Measurements from ENCODE around the gene PRMT7.
"Not testable (repeated sequence)": the region's sequence is repeated elsewhere in the genome, so short reads cannot be mapped to it uniquely, and the experiment has no call there.

Gene PRMT7

GRCh38 chr16:68283801-68284598 lies 26.8 kb upstream of the PRMT7 start:
- DNase-seq (ENCODE audit: extremely low read depth in 1 of 2, low read depth in 1 of 2): no peak

- no peak for DNase-seq (ENCODE audit: extremely low read depth in 1 of 2, low read depth in 1 of 2)
Observed at GRCh38 chr16:68284847-68285246, 26.0 kb upstream of the PRMT7 start.

- no peak for DNase-seq (ENCODE audit: extremely low read depth in 1 of 2, low read depth in 1 of 2)
Observed at GRCh38 chr16:68285683-68286082, 25.1 kb upstream of the PRMT7 start.

GRCh38 chr16:68286153-68287074 lies 24.4 kb upstream of the PRMT7 start:
- no peak for DNase-seq (ENCODE audit: extremely low read depth in 1 of 2, low read depth in 1 of 2)

- no peak for DNase-seq (ENCODE audit: extremely low read depth in 1 of 2, low read depth in 1 of 2)
Observed at GRCh38 chr16:68287276-68288251, 23.3 kb upstream of the PRMT7 start.

GRCh38 chr16:68288252-68288650 lies 22.6 kb upstream of the PRMT7 start:
- no peak for DNase-seq (ENCODE audit: extremely low read depth in 1 of 2, low read depth in 1 of 2)

GRCh38 chr16:68288796-68289195 lies 22.0 kb upstream of the PRMT7 start:
- DNase-seq (ENCODE audit: extremely low read depth in 1 of 2, low read depth in 1 of 2): not testable (repeated sequence)

GRCh38 chr16:68289202-68289601 lies 21.6 kb upstream of the PRMT7 start:
- no peak for DNase-seq (ENCODE audit: extremely low read depth in 1 of 2, low read depth in 1 of 2)

GRCh38 chr16:68289621-68290329 lies 21.0 kb upstream of the PRMT7 start:
- peak; percentile 39 to 63 for DNase-seq (ENCODE audit: extremely low read depth in 1 of 2, low read depth in 1 of 2)

GRCh38 chr16:68290450-68290849 lies 20.4 kb upstream of the PRMT7 start:
- no peak for DNase-seq (ENCODE audit: extremely low read depth in 1 of 2, low read depth in 1 of 2)

GRCh38 chr16:68291227-68291626 lies 19.6 kb upstream of the PRMT7 start:
- no peak for DNase-seq (ENCODE audit: extremely low read depth in 1 of 2, low read depth in 1 of 2)

- no peak for DNase-seq (ENCODE audit: extremely low read depth in 1 of 2, low read depth in 1 of 2)
Observed at GRCh38 chr16:68292425-68292824, 18.4 kb upstream of the PRMT7 start.

GRCh38 chr16:68296291-68296690 lies 14.5 kb upstream of the PRMT7 start:
- DNase-seq (ENCODE audit: extremely low read depth in 1 of 2, low read depth in 1 of 2): no peak

GRCh38 chr16:68296693-68297092 lies 14.1 kb upstream of the PRMT7 start:
- no peak for DNase-seq (ENCODE audit: extremely low read depth in 1 of 2, low read depth in 1 of 2)

GRCh38 chr16:68297908-68298307 lies 12.9 kb upstream of the PRMT7 start:
- no peak for DNase-seq (ENCODE audit: extremely low read depth in 1 of 2, low read depth in 1 of 2)

- no peak for DNase-seq (ENCODE audit: extremely low read depth in 1 of 2, low read depth in 1 of 2)
Observed at GRCh38 chr16:68298312-68298711, 12.5 kb upstream of the PRMT7 start.

GRCh38 chr16:68298907-68299561 lies 11.8 kb upstream of the PRMT7 start:
- DNase-seq (ENCODE audit: extremely low read depth in 1 of 2, low read depth in 1 of 2): no peak

- DNase-seq (ENCODE audit: extremely low read depth in 1 of 2, low read depth in 1 of 2): no peak
Observed at GRCh38 chr16:68299571-68300453, 11.0 kb upstream of the PRMT7 start.
